HEK293T (cell line): ENCODE measurements around the gene APLP2.

Experiments
- BHLHE40 ChIP-seq: fragments of 450-650 bp; IDR thresholded peaks from 2 replicates; pipeline ENCODE4 v1.6.1; 2016; ENCODE audit warnings: mild to moderate bottlenecking, moderate library complexity, borderline replicate concordance
- CTBP1 ChIP-seq: fragments of 450-650 bp; IDR thresholded peaks from 2 replicates; pipeline ENCODE4 v1.6.1; 2016; ENCODE audit warnings: borderline replicate concordance
- ELF4 ChIP-seq: fragments of 450-650 bp; IDR thresholded peaks from 2 replicates; pipeline ENCODE4 v1.6.1; 2017; ENCODE audit warnings: antibody characterized with exemption
- FOXA1 ChIP-seq: fragments of 450-650 bp; IDR thresholded peaks from 2 replicates; pipeline ENCODE4 v1.6.1; 2016; ENCODE audit warnings: mild to moderate bottlenecking
- LEF1 ChIP-seq: fragments of 450-650 bp; IDR thresholded peaks from 2 replicates; pipeline ENCODE4 v1.6.1; 2017; ENCODE audit warnings: mild to moderate bottlenecking, borderline replicate concordance
- SP1 ChIP-seq: fragments of 450-650 bp; IDR thresholded peaks from 2 replicates; pipeline ENCODE4 v1.6.1; 2017
- SUZ12 ChIP-seq: fragments of 450-650 bp; IDR thresholded peaks from 2 replicates; pipeline ENCODE4 v1.6.1; 2016; ENCODE audit warnings: mild to moderate bottlenecking
- ZNF384 ChIP-seq: fragments of 450-650 bp; IDR thresholded peaks from 2 replicates; pipeline ENCODE4 v1.6.1; 2016
- TF ChIP-seq, protein P1 (sequence below): fragments of 450-650 bp; IDR thresholded peaks from 2 replicates; pipeline ENCODE4 v1.6.1; 2016

DNA sequence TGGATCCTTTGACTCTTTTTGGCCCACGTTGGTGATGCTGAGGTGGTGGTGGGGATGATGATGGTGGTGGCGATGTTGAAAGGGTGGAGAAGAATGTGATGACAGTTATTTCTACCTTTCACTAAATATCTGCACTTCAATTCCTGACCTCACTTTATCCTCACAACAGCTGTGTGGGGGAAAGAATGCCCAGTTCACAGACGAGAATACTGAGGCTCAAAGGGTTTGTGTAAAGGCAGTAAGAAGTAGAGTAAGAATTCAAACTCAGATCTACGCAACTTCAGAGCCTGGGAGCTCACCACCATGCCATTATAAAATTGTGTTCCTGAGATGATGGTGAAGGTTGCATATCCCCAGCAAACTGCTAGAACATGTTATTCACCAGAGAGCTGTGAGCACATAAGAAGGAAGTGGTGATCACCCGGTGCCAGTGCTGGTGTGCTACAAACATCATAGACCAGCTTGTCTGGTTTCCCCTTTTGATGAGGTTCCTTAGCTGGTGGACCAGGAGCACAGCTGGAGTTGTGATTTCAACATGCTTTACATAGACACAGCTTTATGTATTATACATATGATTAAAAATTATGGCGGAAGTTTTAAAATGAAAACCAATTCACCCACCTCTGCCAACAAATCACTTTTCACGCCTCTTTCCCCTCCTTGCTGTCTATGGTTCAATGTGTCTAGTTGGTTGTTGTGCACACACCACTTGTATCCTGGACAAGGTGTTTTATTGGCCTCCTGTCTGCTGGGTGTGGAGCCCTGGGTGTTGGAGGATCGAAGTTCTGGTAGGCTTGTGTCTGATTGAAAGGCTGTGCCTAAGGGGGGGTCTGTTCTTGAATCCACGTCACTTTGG lies 96.1 kb downstream of the APLP2 start:
- no peak for TF ChIP-seq LEF1
- no peak for TF ChIP-seq SUZ12
- no peak for TF ChIP-seq CTBP1
- TF ChIP-seq ZNF384: no peak
- TF ChIP-seq, protein P1, sequence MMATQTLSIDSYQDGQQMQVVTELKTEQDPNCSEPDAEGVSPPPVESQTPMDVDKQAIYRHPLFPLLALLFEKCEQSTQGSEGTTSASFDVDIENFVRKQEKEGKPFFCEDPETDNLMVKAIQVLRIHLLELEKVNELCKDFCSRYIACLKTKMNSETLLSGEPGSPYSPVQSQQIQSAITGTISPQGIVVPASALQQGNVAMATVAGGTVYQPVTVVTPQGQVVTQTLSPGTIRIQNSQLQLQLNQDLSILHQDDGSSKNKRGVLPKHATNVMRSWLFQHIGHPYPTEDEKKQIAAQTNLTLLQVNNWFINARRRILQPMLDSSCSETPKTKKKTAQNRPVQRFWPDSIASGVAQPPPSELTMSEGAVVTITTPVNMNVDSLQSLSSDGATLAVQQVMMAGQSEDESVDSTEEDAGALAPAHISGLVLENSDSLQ: no peak
- TF ChIP-seq SP1: no peak
- no peak for TF ChIP-seq BHLHE40
- TF ChIP-seq FOXA1: no peak
- no peak for TF ChIP-seq ELF4
